Measurements from ENCODE around the gene ROBO1. TPM values are rescaled to one million over a fixed set of nuclear protein-coding genes. Genes with fewer than 3 reads are reported as not detected.
A peak's percentile ranks its signal among the peaks of the same experiment; 100 is the strongest.

The ROBO1 gene
- total RNA-seq, 1 experiment from 2014 or later, result 67.6 TPM

DNA sequence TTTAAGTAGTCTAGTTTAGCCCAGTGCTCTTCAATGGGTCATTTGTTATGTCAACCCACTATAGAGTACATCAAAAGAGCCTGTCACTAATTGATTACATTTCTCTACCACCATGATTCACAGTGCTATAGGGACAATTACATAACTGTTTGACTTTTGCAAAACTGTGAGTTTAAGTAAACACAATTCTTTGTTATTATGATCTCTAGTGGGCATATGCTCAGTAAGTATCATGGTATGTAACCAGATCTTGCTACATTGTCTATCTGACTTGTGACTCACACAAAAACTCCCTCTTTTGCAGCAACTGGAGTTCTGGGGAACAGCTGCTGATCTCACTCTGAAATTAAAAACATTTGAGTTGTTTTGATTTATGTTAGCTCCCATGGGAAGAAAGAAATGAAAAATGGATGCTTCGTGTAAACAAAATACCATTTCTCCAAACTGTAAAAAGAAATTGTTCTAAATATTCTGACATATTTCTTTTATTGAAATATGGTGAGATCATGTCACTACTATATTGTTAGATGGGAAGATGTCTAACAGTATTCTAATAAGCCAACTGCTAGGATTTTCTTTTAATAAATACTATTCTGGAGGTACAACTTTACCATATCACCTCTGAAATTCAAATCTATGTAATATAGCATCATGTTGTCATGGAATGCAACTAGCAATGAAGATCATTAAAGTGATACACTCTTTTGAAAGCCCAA, 470.4 kb downstream of the ROBO1 start:
- TF ChIP-seq, protein P1, sequence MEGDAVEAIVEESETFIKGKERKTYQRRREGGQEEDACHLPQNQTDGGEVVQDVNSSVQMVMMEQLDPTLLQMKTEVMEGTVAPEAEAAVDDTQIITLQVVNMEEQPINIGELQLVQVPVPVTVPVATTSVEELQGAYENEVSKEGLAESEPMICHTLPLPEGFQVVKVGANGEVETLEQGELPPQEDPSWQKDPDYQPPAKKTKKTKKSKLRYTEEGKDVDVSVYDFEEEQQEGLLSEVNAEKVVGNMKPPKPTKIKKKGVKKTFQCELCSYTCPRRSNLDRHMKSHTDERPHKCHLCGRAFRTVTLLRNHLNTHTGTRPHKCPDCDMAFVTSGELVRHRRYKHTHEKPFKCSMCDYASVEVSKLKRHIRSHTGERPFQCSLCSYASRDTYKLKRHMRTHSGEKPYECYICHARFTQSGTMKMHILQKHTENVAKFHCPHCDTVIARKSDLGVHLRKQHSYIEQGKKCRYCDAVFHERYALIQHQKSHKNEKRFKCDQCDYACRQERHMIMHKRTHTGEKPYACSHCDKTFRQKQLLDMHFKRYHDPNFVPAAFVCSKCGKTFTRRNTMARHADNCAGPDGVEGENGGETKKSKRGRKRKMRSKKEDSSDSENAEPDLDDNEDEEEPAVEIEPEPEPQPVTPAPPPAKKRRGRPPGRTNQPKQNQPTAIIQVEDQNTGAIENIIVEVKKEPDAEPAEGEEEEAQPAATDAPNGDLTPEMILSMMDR (conservative IDR thresholded peaks at IDR 0.05; ENCODE audit: low read depth, low read length), result no peak
- TF ChIP-seq EZH2 (IDR thresholded peaks at IDR 0.05; ENCODE audit: borderline replicate concordance, low read depth, low read length, poor library complexity, severe bottlenecking), result no peak
- no peaks in the 10 kb centered on the region for H3K9me3 ChIP-seq (ENCODE audit: low read depth, low read length, poor library complexity, severe bottlenecking)
- DNase-seq (ENCODE audit: low spot score), result peak; percentile 7
- CTCF ChIA-PET, result no interaction called here
- intact Hi-C loops (cut with micrococcal nuclease; ENCODE audit: unreplicated experiment), result no loop called here
- H3K4me3 ChIP-seq (ENCODE audit: low read depth, low read length, poor library complexity, severe bottlenecking), result no peak overlapping the region
- H3K27ac ChIP-seq (ENCODE audit: low read depth, low read length, poor library complexity, severe bottlenecking), result no peak overlapping the region
- H3K36me3 ChIP-seq (ENCODE audit: insufficient read depth, low read length, poor library complexity, severe bottlenecking), result no peaks in the 10 kb centered on the region
- H3K4me1 ChIP-seq (ENCODE audit: insufficient read depth, low read length, poor library complexity, severe bottlenecking), result no peaks in the 10 kb centered on the region
- BruUV-seq (replicated peaks), result no TSS peak
- POLR2A ChIA-PET (ENCODE audit: low non-redundant PET), result no interaction called here
- H3K27me3 ChIP-seq (replicated peaks; ENCODE audit: insufficient read depth, low read depth, low read length, poor library complexity), result no peaks in the 10 kb centered on the region

DNA sequence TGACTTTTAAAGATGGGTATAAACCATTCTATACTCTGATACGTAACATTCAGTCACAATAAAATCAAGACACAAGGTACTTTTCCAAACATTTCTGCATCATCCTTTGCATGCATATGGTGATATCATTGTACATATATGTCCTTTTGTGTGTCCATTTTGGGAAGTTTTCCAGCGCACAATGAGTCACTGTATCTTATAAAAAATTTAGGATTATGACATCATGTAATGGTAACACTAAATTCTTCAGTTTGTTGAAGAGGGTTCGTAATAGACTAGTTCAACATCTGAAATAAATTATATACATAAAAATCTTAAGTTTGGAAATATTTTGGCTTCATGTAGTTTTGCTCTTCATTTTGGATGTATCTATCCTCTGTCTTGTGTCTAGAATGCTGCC, 480.9 kb downstream of the ROBO1 start:
- no peaks in the 10 kb centered on the region for H3K4me1 ChIP-seq (ENCODE audit: insufficient read depth, low read length, poor library complexity, severe bottlenecking)
- H3K9me3 ChIP-seq (ENCODE audit: low read depth, low read length, poor library complexity, severe bottlenecking), result no peaks in the 10 kb centered on the region
- no peaks in the 10 kb centered on the region for H3K36me3 ChIP-seq (ENCODE audit: insufficient read depth, low read length, poor library complexity, severe bottlenecking)
- no peaks in the 10 kb centered on the region for H3K27me3 ChIP-seq (replicated peaks; ENCODE audit: insufficient read depth, low read depth, low read length, poor library complexity)
- no peak for DNase-seq (ENCODE audit: low spot score)
- intact Hi-C loops (cut with micrococcal nuclease; ENCODE audit: unreplicated experiment), result no loop called here
- TF ChIP-seq EZH2 (IDR thresholded peaks at IDR 0.05; ENCODE audit: borderline replicate concordance, low read depth, low read length, poor library complexity, severe bottlenecking), result no peak
- TF ChIP-seq, protein P1 (conservative IDR thresholded peaks at IDR 0.05; ENCODE audit: low read depth, low read length), result no peak
- H3K4me3 ChIP-seq (ENCODE audit: low read depth, low read length, poor library complexity, severe bottlenecking), result no peak overlapping the region
- ChIA-PET POLR2A (ENCODE audit: low non-redundant PET) (no interaction called here), CTCF (no interaction called here)
- H3K27ac ChIP-seq (ENCODE audit: low read depth, low read length, poor library complexity, severe bottlenecking), result no peak overlapping the region
- no TSS peak for BruUV-seq (replicated peaks)

DNA sequence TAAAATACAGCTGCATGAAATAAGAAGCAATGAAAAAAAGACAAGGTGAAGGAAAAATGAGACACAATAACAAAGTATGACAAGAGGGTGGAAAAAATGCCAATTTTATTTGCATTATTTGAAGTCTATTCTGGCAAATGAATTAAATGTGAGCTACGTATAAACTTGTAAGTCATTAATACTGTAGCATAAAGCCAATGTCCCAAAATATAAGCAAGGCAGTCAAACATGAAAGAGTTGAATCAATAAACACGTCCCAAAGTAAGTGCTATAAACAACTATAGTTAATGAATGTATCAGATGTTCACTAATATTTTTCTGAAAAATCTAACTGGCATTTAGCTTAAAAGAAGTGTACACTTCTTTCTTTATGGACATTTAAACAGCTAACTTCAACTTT, 481.9 kb downstream of the ROBO1 start:
- H3K4me1 ChIP-seq (ENCODE audit: insufficient read depth, low read length, poor library complexity, severe bottlenecking), result no peaks in the 10 kb centered on the region
- TF ChIP-seq EZH2 (IDR thresholded peaks at IDR 0.05; ENCODE audit: borderline replicate concordance, low read depth, low read length, poor library complexity, severe bottlenecking), result no peak
- TF ChIP-seq, protein P1 (conservative IDR thresholded peaks at IDR 0.05; ENCODE audit: low read depth, low read length), result no peak
- no peaks in the 10 kb centered on the region for H3K36me3 ChIP-seq (ENCODE audit: insufficient read depth, low read length, poor library complexity, severe bottlenecking)
- DNase-seq (ENCODE audit: low spot score), result no peak
- ChIA-PET POLR2A (ENCODE audit: low non-redundant PET) (no interaction called here), CTCF (no interaction called here)
- H3K27ac ChIP-seq (ENCODE audit: low read depth, low read length, poor library complexity, severe bottlenecking), result no peak overlapping the region
- intact Hi-C loops (cut with micrococcal nuclease; ENCODE audit: unreplicated experiment), result no loop called here
- no TSS peak for BruUV-seq (replicated peaks)
- H3K27me3 ChIP-seq (replicated peaks; ENCODE audit: insufficient read depth, low read depth, low read length, poor library complexity), result no peaks in the 10 kb centered on the region
- no peak overlapping the region for H3K4me3 ChIP-seq (ENCODE audit: low read depth, low read length, poor library complexity, severe bottlenecking)
- H3K9me3 ChIP-seq (ENCODE audit: low read depth, low read length, poor library complexity, severe bottlenecking), result no peaks in the 10 kb centered on the region

All from A673 (cell line).